ENCODE data around the gene POU3F1. TPM values are rescaled to one million over a fixed set of nuclear protein-coding genes. Genes with fewer than 3 reads are reported as not detected.

Gene POU3F1
- polyA plus RNA-seq, 3 donors: 0.54 to 0.76 (median 0.65) TPM

Other genes with a start within 250 kb of the POU3F1 start
- 10 to 100 TPM; 18.0 to 25.1 (median 21.3) TPM for gene C1orf122, start 239.0 kb downstream of the POU3F1 start, polyA plus RNA-seq (ENCODE audit: insufficient read length in 3 of 3)
- 10 to 100 TPM; 13.1 to 14.0 (median 13.4) TPM for gene YRDC, start 238.6 kb downstream of the POU3F1 start, polyA plus RNA-seq (ENCODE audit: insufficient read length in 3 of 3)
- 1 to 10 TPM; 8.5 to 9.7 (median 8.8) TPM for gene MTF1, start 187.2 kb downstream of the POU3F1 start, polyA plus RNA-seq (ENCODE audit: insufficient read length in 3 of 3)
- 10 to 100 TPM; 17.0 to 18.9 (median 17.8) TPM for gene INPP5B, start 99.7 kb downstream of the POU3F1 start, polyA plus RNA-seq (ENCODE audit: insufficient read length in 3 of 3)
- 100 to 1,000 TPM; 108 to 122 (median 117) TPM for gene SF3A3, start 56.8 kb downstream of the POU3F1 start, polyA plus RNA-seq (ENCODE audit: insufficient read length in 3 of 3)
- 10 to 100 TPM; 15.7 to 17.3 (median 16.7) TPM for gene FHL3, start 41.3 kb downstream of the POU3F1 start, polyA plus RNA-seq (ENCODE audit: insufficient read length in 3 of 3)
- 10 to 100 TPM; 41.7 to 45.8 (median 45.7) TPM for gene UTP11, start 34.1 kb downstream of the POU3F1 start, polyA plus RNA-seq (ENCODE audit: insufficient read length in 3 of 3)

Measured in right renal cortex interstitium (tissue), 3 donors.